Loucy (cell line): Measurements from ENCODE around the gene RPS3.

Experiments
- CTCF ChIP-seq: fragments of 200-600 bp; sonication (generic); conservative IDR thresholded peaks from 2 replicates; pipeline ENCODE4 v1.5.1; 2014; ENCODE audit warnings: mild to moderate bottlenecking, antibody characterized with exemption, low read length
- EZH2phosphoT487 ChIP-seq: fragments of 200-600 bp; IDR thresholded peaks from 2 replicates; pipeline ENCODE4 v1.6.1; 2018; ENCODE audit warnings: antibody characterized with exemption, mild to moderate bottlenecking, moderate library complexity, borderline replicate concordance

GRCh38 chr11:75374646-75375045 lies 24.7 kb upstream of the RPS3 start:
- TF ChIP-seq CTCF = no peak
- TF ChIP-seq EZH2phosphoT487 = no peak
